IMR-90 (cell line): ENCODE results near the gene PIH1D1.

Experiments used
- CEBPB ChIP-seq: IDR thresholded peaks from 2 replicates; pipeline ENCODE4 v1.6.1; 2012; ENCODE audit warnings: low read depth, low read length, improper control_type of control experiment
- FOS ChIP-seq: fragments of 150-350 bp; IDR thresholded peaks from 2 replicates; pipeline ENCODE4 v1.6.1; 2016; ENCODE audit warnings: low read depth, low read length
- MAFK ChIP-seq: IDR thresholded peaks from 2 replicates; pipeline ENCODE4 v1.6.1; 2012; ENCODE audit warnings: low read depth, low read length, improper control_type of control experiment
- MAZ ChIP-seq: IDR thresholded peaks from 2 replicates; pipeline ENCODE4 v1.6.1; 2012; ENCODE audit warnings: low read depth, mild to moderate bottlenecking, low read length, improper control_type of control experiment, moderate library complexity, borderline replicate concordance
- MXI1 ChIP-seq: IDR thresholded peaks from 2 replicates; pipeline ENCODE4 v1.6.1; 2012; ENCODE audit warnings: low read depth, mild to moderate bottlenecking, low read length, moderate library complexity, borderline replicate concordance
- NFE2L2 ChIP-seq: fragments of 150-350 bp; IDR thresholded peaks from 2 replicates; pipeline ENCODE4 v1.6.1; 2016; ENCODE audit warnings: low read depth, mild to moderate bottlenecking, low read length
- POLR2A ChIP-seq: IDR thresholded peaks from 2 replicates; pipeline ENCODE4 v1.6.1; 2012; ENCODE audit warnings: mild to moderate bottlenecking, low read depth, low read length
- RAD21 ChIP-seq: IDR thresholded peaks from 2 replicates; pipeline ENCODE4 v1.6.1; 2012; ENCODE audit warnings: low read length, improper control_type of control experiment
- SMC3 ChIP-seq: fragments of 150-350 bp; IDR thresholded peaks from 2 replicates; pipeline ENCODE4 v1.6.1; 2016; ENCODE audit warnings: low read depth, mild to moderate bottlenecking, antibody characterized with exemption, low read length, moderate library complexity
- TF ChIP-seq, protein P1 (sequence below): conservative IDR thresholded peaks from 2 replicates; pipeline ENCODE4 v1.5.1; 2012; ENCODE audit warnings: mild to moderate bottlenecking, low read depth, low read length, improper control_type of control experiment
- TF ChIP-seq, protein P2 (sequence below): fragments of 150-350 bp; IDR thresholded peaks from 2 replicates; pipeline ENCODE4 v1.6.1; 2016; ENCODE audit warnings: low read depth, mild to moderate bottlenecking, low read length, moderate library complexity, borderline replicate concordance
- TF ChIP-seq, protein P3 (sequence below): fragments of 150-350 bp; IDR thresholded peaks from 2 replicates; pipeline ENCODE4 v1.6.1; 2017; ENCODE audit warnings: mild to moderate bottlenecking, antibody characterized with exemption, low read length, low read depth

DNA sequence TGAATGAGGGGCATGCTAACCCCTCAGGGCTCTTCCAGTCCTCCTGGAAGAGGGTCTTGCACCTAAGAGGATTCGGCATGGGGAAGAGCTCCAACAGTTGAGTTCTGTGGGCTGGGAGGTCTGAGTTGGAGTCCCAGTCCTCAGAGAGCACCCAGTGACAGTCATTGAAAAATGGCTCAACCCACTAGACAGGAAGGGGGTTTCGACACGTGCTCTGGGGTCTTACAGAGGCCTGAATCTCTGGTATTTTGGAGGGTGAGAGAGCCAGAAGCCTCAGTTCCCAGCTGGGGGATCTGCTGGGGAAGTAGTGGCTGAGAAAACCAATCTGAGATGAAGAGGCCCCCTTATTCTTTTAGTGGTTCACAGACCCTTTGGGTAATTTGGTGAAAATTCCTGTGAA, 37.4 kb downstream of the PIH1D1 start:
- TF ChIP-seq, protein P1, sequence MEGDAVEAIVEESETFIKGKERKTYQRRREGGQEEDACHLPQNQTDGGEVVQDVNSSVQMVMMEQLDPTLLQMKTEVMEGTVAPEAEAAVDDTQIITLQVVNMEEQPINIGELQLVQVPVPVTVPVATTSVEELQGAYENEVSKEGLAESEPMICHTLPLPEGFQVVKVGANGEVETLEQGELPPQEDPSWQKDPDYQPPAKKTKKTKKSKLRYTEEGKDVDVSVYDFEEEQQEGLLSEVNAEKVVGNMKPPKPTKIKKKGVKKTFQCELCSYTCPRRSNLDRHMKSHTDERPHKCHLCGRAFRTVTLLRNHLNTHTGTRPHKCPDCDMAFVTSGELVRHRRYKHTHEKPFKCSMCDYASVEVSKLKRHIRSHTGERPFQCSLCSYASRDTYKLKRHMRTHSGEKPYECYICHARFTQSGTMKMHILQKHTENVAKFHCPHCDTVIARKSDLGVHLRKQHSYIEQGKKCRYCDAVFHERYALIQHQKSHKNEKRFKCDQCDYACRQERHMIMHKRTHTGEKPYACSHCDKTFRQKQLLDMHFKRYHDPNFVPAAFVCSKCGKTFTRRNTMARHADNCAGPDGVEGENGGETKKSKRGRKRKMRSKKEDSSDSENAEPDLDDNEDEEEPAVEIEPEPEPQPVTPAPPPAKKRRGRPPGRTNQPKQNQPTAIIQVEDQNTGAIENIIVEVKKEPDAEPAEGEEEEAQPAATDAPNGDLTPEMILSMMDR: no peak
- TF ChIP-seq FOS (no peak), RAD21 (no peak), POLR2A (no peak), NFE2L2 (no peak), MAFK (no peak), CEBPB (no peak), SMC3 (no peak), MXI1 (no peak), MAZ (no peak)
- TF ChIP-seq, protein P2, sequence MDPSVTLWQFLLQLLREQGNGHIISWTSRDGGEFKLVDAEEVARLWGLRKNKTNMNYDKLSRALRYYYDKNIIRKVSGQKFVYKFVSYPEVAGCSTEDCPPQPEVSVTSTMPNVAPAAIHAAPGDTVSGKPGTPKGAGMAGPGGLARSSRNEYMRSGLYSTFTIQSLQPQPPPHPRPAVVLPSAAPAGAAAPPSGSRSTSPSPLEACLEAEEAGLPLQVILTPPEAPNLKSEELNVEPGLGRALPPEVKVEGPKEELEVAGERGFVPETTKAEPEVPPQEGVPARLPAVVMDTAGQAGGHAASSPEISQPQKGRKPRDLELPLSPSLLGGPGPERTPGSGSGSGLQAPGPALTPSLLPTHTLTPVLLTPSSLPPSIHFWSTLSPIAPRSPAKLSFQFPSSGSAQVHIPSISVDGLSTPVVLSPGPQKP: no peak
- TF ChIP-seq, protein P3, sequence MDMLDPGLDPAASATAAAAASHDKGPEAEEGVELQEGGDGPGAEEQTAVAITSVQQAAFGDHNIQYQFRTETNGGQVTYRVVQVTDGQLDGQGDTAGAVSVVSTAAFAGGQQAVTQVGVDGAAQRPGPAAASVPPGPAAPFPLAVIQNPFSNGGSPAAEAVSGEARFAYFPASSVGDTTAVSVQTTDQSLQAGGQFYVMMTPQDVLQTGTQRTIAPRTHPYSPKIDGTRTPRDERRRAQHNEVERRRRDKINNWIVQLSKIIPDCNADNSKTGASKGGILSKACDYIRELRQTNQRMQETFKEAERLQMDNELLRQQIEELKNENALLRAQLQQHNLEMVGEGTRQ: no peak
